SJCRH30 (cell line): ENCODE measurements around the gene PGAP3. TPM values are rescaled to one million over a fixed set of nuclear protein-coding genes. Genes with fewer than 3 reads are reported as not detected.
"Not testable (repeated sequence)": the region's sequence is repeated elsewhere in the genome, so short reads cannot be mapped to it uniquely, and the experiment has no call there.

Source experiments
- DNase-seq, 2 experiments: peaks; one replicate each; pipeline ENCODE4 v3.0.0-alpha.2; 2015 to 2020
- H3K27ac ChIP-seq: fragments of 250-450 bp; sonication (Bioruptor Pico); 2 replicates; pipeline ENCODE4 v1.5.1; 2020; ENCODE audit warnings: mild to moderate bottlenecking, moderate library complexity
- H3K27me3 ChIP-seq: fragments of 250-450 bp; sonication (Bioruptor Pico); 2 replicates; pipeline ENCODE4 v1.5.1; 2020; ENCODE audit warnings: mild to moderate bottlenecking, moderate library complexity
- H3K36me3 ChIP-seq: fragments of 250-450 bp; sonication (Bioruptor Pico); 2 replicates; pipeline ENCODE4 v1.5.1; 2020; ENCODE audit warnings: mild to moderate bottlenecking, moderate library complexity
- H3K4me1 ChIP-seq: fragments of 250-450 bp; sonication (Bioruptor Pico); 2 replicates; pipeline ENCODE4 v1.5.1; 2020; ENCODE audit warnings: mild to moderate bottlenecking, moderate library complexity
- H3K4me3 ChIP-seq: fragments of 250-450 bp; sonication (Bioruptor Pico); 2 replicates; pipeline ENCODE4 v1.5.1; 2020; ENCODE audit warnings: mild to moderate bottlenecking, moderate library complexity
- H3K9me3 ChIP-seq: fragments of 250-450 bp; sonication (Bioruptor Pico); replicated peaks from 2 replicates; pipeline ENCODE4 v1.5.1; 2020; ENCODE audit warnings: mild to moderate bottlenecking, moderate library complexity
- total RNA-seq: library from RNA; depleted of rRNA; stranded (reverse); fragments of >200 nt; shearing (Covaris generic); gene quantifications from 2 replicates; pipeline ENCODE4 v1.2.3, GENCODE V29; 2014; rRNA removed

Gene PGAP3, protein sequence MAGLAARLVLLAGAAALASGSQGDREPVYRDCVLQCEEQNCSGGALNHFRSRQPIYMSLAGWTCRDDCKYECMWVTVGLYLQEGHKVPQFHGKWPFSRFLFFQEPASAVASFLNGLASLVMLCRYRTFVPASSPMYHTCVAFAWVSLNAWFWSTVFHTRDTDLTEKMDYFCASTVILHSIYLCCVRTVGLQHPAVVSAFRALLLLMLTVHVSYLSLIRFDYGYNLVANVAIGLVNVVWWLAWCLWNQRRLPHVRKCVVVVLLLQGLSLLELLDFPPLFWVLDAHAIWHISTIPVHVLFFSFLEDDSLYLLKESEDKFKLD
- total RNA-seq, result 1.9 and 3.1 TPM in 2 replicates

GRCh38 chr17:39687546-39688474, at the start of gene PGAP3:
Gene PGAP3, minus strand, starts transcription at chr17:39688057. Its CDS starts 43 bp downstream, at chr17:39688014.
- peak; percentile 95 to 96 for DNase-seq
- peaks cover 5% of the 10 kb centered on the region; the same call in 1 of the 2 replicates for H3K4me1 ChIP-seq
- H3K27ac ChIP-seq, result peak within 1 kb of the TSS; percentile 72
- no peaks in the 10 kb centered on the region for H3K27me3 ChIP-seq
- no peaks in the 10 kb centered on the region for H3K9me3 ChIP-seq
- H3K36me3 ChIP-seq, result no peaks in the 10 kb centered on the region
- H3K4me3 ChIP-seq, result peak within 1 kb of the TSS; percentile 65

DNA sequence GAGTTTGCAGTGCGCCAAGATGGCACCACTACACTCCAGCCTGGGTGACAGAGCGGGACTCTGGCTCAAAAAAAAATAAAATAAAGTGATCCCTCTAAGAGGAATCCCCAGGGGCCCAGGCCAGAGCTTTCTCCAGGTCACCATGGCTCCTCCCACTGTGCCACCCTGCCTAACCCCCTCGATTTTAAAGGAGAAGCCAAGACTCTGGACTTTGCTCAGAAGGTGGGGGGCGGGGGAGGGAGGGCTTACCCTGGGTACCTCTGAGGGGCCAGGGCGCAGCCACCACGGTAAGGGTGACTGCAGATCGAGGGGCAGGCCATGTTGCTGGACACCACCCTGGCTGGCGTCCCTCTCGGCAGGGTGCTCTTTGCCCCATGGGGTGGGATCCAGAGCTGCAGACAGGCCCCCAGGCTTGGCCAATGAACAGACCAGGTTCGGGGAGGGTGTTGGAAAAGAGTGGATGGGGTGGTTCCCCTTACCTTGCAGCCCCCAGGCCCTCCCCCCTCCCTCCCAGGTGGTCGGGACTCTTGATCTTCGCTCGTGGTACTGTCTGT, 49.4 kb upstream of the PGAP3 start:
- no peak overlapping the region for H3K27ac ChIP-seq
- H3K36me3 ChIP-seq, result no peaks in the 10 kb centered on the region
- no peaks in the 10 kb centered on the region for H3K9me3 ChIP-seq
- H3K4me1 ChIP-seq, result peaks cover 3% of the 10 kb centered on the region; the same call in 1 of the 2 replicates
- no peak overlapping the region for H3K4me3 ChIP-seq
- DNase-seq, result no peak
- H3K27me3 ChIP-seq, result peaks cover 28% of the 10 kb centered on the region

- no peak for DNase-seq
- no peaks in the 10 kb centered on the region for H3K36me3 ChIP-seq
- H3K4me3 ChIP-seq, result no peak overlapping the region
- H3K27ac ChIP-seq, result no peak overlapping the region
- H3K9me3 ChIP-seq, result no peaks in the 10 kb centered on the region
- peaks cover 28% of the 10 kb centered on the region for H3K27me3 ChIP-seq
- H3K4me1 ChIP-seq, result peaks cover 3% of the 10 kb centered on the region; the same call in 1 of the 2 replicates
Observed at GRCh38 chr17:39736319-39737165, 48.7 kb upstream of the PGAP3 start.

DNA sequence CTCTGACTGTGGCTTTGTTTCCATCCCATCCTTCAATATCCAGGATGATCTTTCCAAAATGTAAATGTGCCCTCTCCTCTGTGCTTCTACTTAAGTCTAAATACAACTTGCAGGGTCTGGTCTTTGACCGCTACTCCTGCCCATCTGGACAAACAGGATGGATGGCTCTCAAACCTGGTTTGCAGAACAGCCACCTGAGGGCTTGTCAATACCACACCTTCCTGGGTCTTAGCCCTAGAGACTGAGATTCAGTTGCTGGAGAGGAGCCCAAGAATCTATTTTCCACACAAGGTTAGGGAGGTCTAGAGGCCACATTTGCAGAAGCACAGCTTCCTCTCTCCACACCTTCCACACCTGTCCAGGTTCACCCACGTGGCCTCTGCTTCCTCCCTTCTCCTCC, 48.0 kb upstream of the PGAP3 start:
- Histone ChIP-seq H3K27ac (no peak overlapping the region), H3K4me3 (no peak overlapping the region), H3K36me3 (no peaks in the 10 kb centered on the region), H3K27me3 (peaks cover 21% of the 10 kb centered on the region), H3K9me3 (no peaks in the 10 kb centered on the region), H3K4me1 (peaks cover 3% of the 10 kb centered on the region; the same call in 1 of the 2 replicates)
- DNase-seq, result no peak

DNA sequence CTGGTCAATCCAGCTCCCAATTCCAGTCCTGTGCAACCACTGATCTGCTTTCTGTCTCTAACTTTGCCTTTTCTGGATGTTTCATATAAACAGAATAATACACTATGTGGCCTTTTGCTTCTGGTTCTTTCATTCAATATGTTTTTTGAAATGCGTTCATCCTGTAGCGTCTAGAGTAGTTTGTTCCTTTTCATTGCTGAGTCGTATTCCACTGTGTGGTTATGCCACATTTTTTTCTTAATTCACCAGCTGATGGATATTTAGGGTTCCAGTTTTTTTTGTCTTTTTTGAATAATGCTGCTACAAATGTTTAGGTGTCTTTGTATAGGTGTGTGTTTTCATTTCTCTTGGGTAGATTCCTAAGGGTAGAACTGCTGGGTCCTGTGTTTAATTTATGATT, 44.7 kb upstream of the PGAP3 start:
- H3K4me3 ChIP-seq, result no peak overlapping the region
- no peaks in the 10 kb centered on the region for H3K27me3 ChIP-seq
- H3K4me1 ChIP-seq, result no peaks in the 10 kb centered on the region
- H3K36me3 ChIP-seq, result no peaks in the 10 kb centered on the region
- no peaks in the 10 kb centered on the region for H3K9me3 ChIP-seq
- no peak for DNase-seq
- no peak overlapping the region for H3K27ac ChIP-seq

DNA sequence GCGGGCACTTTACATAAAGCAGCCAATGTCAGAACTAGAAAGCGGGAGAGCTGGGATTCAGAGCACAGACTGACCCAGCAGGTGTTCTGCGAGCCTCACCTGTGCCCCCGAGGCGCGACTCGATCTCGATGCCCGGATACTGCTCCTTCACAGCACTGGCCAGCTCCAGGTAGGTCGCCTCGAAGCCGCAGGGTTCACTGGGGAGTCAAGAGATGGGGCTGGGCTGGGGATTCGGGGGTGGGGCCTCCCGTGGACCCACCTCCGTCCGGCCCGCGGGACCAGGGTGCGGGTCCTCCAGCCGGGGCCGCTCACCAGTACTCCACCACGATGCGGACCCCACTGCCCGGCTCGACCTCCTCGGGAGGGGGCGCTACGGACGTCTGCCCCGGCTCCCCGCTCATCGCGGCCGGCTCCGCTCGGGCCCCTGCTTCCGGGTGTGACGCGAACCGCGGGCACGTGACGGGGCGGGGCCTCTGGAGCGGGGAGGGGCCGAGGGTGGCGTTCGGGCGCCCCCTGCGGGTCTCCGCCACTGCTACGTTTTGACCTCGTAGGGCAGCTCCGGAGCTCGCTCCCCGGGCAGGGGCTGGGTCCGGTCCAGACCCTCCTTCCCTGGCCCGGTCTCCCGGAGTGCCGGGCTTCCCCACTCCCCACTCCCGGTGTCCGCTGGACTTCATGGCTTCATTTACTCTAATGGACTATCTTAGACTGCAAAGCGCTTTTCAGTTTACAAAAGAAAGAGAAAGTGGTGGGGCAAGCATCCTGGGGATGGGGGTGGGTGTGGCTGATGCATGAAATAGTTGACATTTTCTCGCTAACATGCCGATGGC, 42.5 kb upstream of the PGAP3 start, which contains the start of gene MIEN1:
TSS of gene MIEN1 (minus strand) at position 438 of the 827 bp plus-strand sequence. CDS start at position 401, 37 bp downstream.
- Histone ChIP-seq H3K4me1 (no peaks in the 10 kb centered on the region), H3K27me3 (no peaks in the 10 kb centered on the region), H3K36me3 (no peaks in the 10 kb centered on the region), H3K9me3 (no peaks in the 10 kb centered on the region), H3K4me3 (peak within 1 kb of the TSS; percentile 68), H3K27ac (peak within 1 kb of the TSS; percentile 38)
- peak; percentile 87 to 90 for DNase-seq

DNA sequence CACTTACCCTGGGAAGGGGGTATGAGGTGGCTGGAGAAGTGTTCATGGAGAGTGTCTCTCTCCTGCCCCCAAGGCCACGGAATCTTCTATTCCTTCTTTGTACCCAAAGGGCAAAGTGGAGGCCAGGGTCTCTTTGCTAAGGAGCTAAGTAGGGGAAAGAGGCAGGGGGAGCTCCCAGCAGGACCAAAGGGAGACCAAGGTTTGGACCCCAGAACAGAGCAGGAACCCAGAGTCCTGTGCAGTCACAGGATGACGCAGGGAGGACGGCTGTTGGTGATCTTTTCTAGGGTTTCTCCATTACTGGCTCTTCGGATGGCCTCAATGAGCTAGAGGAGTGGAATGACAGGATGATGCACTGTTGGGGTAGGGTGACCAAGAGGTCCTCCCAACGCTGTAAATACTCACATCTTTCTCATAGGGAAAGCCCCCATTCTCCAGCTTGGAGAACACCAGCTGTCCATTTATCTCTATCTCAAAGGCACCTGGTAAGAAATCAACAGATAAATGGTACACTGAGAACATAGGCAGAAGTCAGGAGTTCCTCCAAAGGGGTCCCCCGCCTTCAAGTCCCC, 41.5 kb upstream of the PGAP3 start:
- Histone ChIP-seq H3K4me1 (no peaks in the 10 kb centered on the region), H3K27me3 (no peaks in the 10 kb centered on the region), H3K36me3 (no peaks in the 10 kb centered on the region), H3K4me3 (peak overlapping the region; percentile 68; the same call in 1 of the 2 replicates), H3K27ac (no peak overlapping the region), H3K9me3 (no peaks in the 10 kb centered on the region)
- DNase-seq, result no peak

DNA sequence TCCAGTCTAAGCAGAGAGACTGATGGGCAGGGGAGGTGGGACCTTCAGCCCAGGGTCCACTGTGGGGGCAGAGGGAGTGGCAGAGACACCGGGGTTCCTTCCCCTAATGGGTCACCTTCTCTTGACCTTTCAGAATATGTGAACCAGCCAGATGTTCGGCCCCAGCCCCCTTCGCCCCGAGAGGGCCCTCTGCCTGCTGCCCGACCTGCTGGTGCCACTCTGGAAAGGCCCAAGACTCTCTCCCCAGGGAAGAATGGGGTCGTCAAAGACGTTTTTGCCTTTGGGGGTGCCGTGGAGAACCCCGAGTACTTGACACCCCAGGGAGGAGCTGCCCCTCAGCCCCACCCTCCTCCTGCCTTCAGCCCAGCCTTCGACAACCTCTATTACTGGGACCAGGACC, 39.7 kb upstream of the PGAP3 start:
- no peak for DNase-seq
- no peaks in the 10 kb centered on the region for H3K36me3 ChIP-seq
- no peak overlapping the region for H3K4me3 ChIP-seq
- H3K4me1 ChIP-seq, result no peaks in the 10 kb centered on the region
- H3K27me3 ChIP-seq, result no peaks in the 10 kb centered on the region
- no peaks in the 10 kb centered on the region for H3K9me3 ChIP-seq
- no peak overlapping the region for H3K27ac ChIP-seq

GRCh38 chr17:39726617-39727016, 38.8 kb upstream of the PGAP3 start:
- H3K27ac ChIP-seq, result no peak overlapping the region
- no peaks in the 10 kb centered on the region for H3K27me3 ChIP-seq
- H3K4me1 ChIP-seq, result no peaks in the 10 kb centered on the region
- DNase-seq, result no peak
- H3K9me3 ChIP-seq, result no peaks in the 10 kb centered on the region
- H3K36me3 ChIP-seq, result no peaks in the 10 kb centered on the region
- no peak overlapping the region for H3K4me3 ChIP-seq

DNA sequence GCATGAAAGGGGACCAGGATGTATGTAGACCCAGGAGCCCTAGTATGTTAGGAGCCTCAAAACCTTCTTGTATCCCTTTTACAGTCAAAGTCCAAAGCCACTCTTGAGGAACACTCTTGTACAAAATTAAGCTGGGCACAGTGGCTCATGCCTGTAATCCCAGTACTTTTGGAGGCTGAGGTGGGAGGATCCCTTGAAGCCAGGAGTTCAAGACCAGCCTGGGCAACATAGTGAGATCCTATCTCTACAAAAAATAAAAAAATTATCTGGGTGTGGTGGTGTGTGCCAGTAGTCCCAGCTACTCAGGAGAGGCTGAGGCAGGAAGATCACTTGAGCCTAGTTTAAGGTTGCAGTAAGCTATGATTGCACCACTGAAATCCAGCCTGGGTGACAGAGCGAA, 38.1 kb upstream of the PGAP3 start:
- not testable (repeated sequence) for DNase-seq, H3K4me3 ChIP-seq, H3K4me1 ChIP-seq, H3K9me3 ChIP-seq, H3K36me3 ChIP-seq, H3K27ac ChIP-seq, H3K27me3 ChIP-seq

GRCh38 chr17:39724731-39725130, 36.9 kb upstream of the PGAP3 start:
- H3K4me3 ChIP-seq, result no peak overlapping the region
- no peaks in the 10 kb centered on the region for H3K4me1 ChIP-seq
- no peaks in the 10 kb centered on the region for H3K27me3 ChIP-seq
- DNase-seq, result no peak
- H3K9me3 ChIP-seq, result no peaks in the 10 kb centered on the region
- H3K36me3 ChIP-seq, result no peaks in the 10 kb centered on the region
- no peak overlapping the region for H3K27ac ChIP-seq

- no peak overlapping the region for H3K27ac ChIP-seq
- no peaks in the 10 kb centered on the region for H3K27me3 ChIP-seq
- no peaks in the 10 kb centered on the region for H3K36me3 ChIP-seq
Observed at GRCh38 chr17:39722965-39723848, 35.4 kb upstream of the PGAP3 start.

More at GRCh38 chr17:39722965-39723848, 35.4 kb upstream of the PGAP3 start:
- no peak overlapping the region for H3K4me3 ChIP-seq
- no peak for DNase-seq
- no peaks in the 10 kb centered on the region for H3K4me1 ChIP-seq
- H3K9me3 ChIP-seq, result no peaks in the 10 kb centered on the region
